Natural killer cell treated with Interleukin-12 subunit alpha and Interleukin-12 subunit beta and Interleukin-15 and Interleukin-18, amount 100 ng/mL, for 72 hours (primary cell): Measurements from ENCODE around the gene TNFRSF9. TPM values are rescaled to one million over a fixed set of nuclear protein-coding genes. Genes with fewer than 3 reads are reported as not detected.
A peak's percentile ranks its signal among the peaks of the same experiment; 100 is the strongest.
"Not testable (repeated sequence)": the region's sequence is repeated elsewhere in the genome, so short reads cannot be mapped to it uniquely, and the experiment has no call there.

ENCODE experiments used
- ATAC-seq, 2 donors: fragments of 150-1000 bp; cut with Tn5 transposase in 1 of 2; sonication (Bioruptor Pico), chemical (Tn5 transposase) in 1 of 2; 2 replicates each; pipeline ENCODE4 v1.10.0; 2021
- DNase-seq: peaks from one replicate; pipeline ENCODE4 v3.0.0; 2022; ENCODE audit warnings: low spot score
- H3K27ac Mint-ChIP-seq, 2 donors: 1 replicate in 1 of 2; 2 replicates in 1 of 2; pipeline ENCODE4 v1.8.0; 2022; ENCODE audit warnings: mixed read lengths in 2 of 2, mild to moderate bottlenecking in 1 of 2, moderate library complexity in 1 of 2
- H3K27me3 Mint-ChIP-seq, 2 donors: 1 replicate in 1 of 2; 2 replicates in 1 of 2; pipeline ENCODE4 v1.8.0; 2022; ENCODE audit warnings: mixed read lengths in 2 of 2
- H3K36me3 Mint-ChIP-seq: one replicate; pipeline ENCODE4 v1.8.0; 2022; ENCODE audit warnings: mixed read lengths
- H3K4me1 Mint-ChIP-seq, 2 donors: 1 replicate in 1 of 2; 2 replicates in 1 of 2; pipeline ENCODE4 v1.8.0; 2022; ENCODE audit warnings: low read depth in 2 of 2, mixed read lengths in 2 of 2, mild to moderate bottlenecking in 1 of 2
- H3K4me3 Mint-ChIP-seq: one replicate; pipeline ENCODE4 v1.8.0; 2022; ENCODE audit warnings: mixed read lengths
- H3K9me3 Mint-ChIP-seq: 2 replicates; pipeline ENCODE4 v1.8.0; 2022; ENCODE audit warnings: mixed read lengths
- total RNA-seq, 2 donors: library from RNA; stranded (reverse); gene quantifications; one replicate each; pipeline ENCODE4 v1.2.3, GENCODE V29; 2022

TNFRSF9 gene
- total RNA-seq, 2 donors from 2014 or later = 126 to 462 TPM

- no peak for ATAC-seq
- H3K4me3 Mint-ChIP-seq = peak overlapping the region; percentile 34
- H3K4me1 Mint-ChIP-seq = peaks cover 28 to 36% of the 10 kb centered on the region in 2 donors
- no peak for DNase-seq
- no peaks in the 10 kb centered on the region for H3K9me3 Mint-ChIP-seq
- H3K27me3 Mint-ChIP-seq = no peaks in the 10 kb centered on the region
- H3K36me3 Mint-ChIP-seq = peaks cover 52% of the 10 kb centered on the region
- H3K27ac Mint-ChIP-seq = peak overlapping the region; percentile 69 to 94
Observed at GRCh38 chr1:7967651-7968050, 27.0 kb upstream of the TNFRSF9 start.

GRCh38 chr1:7967196-7967595 lies 26.6 kb upstream of the TNFRSF9 start:
- H3K27ac Mint-ChIP-seq = peak overlapping the region; percentile 69 to 94
- H3K27me3 Mint-ChIP-seq = no peaks in the 10 kb centered on the region
- DNase-seq = no peak
- H3K4me3 Mint-ChIP-seq = peak overlapping the region; percentile 34
- H3K9me3 Mint-ChIP-seq = no peaks in the 10 kb centered on the region
- ATAC-seq = no peak
- peaks cover 31 to 39% of the 10 kb centered on the region in 2 donors for H3K4me1 Mint-ChIP-seq
- H3K36me3 Mint-ChIP-seq = peaks cover 54% of the 10 kb centered on the region

- peak overlapping the region; percentile 99 for H3K4me3 Mint-ChIP-seq
- peak overlapping the region; percentile 94 to 96 for H3K27ac Mint-ChIP-seq
- no peaks in the 10 kb centered on the region for H3K27me3 Mint-ChIP-seq
- no peaks in the 10 kb centered on the region for H3K9me3 Mint-ChIP-seq
- ATAC-seq (no peak), DNase-seq (no peak)
- H3K36me3 Mint-ChIP-seq = peaks cover 40% of the 10 kb centered on the region
- peaks cover 35 to 48% of the 10 kb centered on the region in 2 donors for H3K4me1 Mint-ChIP-seq
Observed at GRCh38 chr1:7964476-7964875, 23.8 kb upstream of the TNFRSF9 start.

- Mint-ChIP-seq H3K4me1 (peaks cover 41 to 43% of the 10 kb centered on the region in 2 donors), H3K4me3 (peak overlapping the region; percentile 99), H3K27ac (peak overlapping the region; percentile 94 to 96), H3K36me3 (peaks cover 35% of the 10 kb centered on the region)
- DNase-seq, H3K9me3 Mint-ChIP-seq, H3K27me3 Mint-ChIP-seq, ATAC-seq: not testable (repeated sequence)
Observed at GRCh38 chr1:7963841-7964240, 23.2 kb upstream of the TNFRSF9 start.

GRCh38 chr1:7963378-7963730 lies 22.7 kb upstream of the TNFRSF9 start:
- peak overlapping the region; percentile 94 to 96 for H3K27ac Mint-ChIP-seq
- ATAC-seq, DNase-seq, H3K9me3 Mint-ChIP-seq, H3K27me3 Mint-ChIP-seq: not testable (repeated sequence)
- peaks cover 41 to 42% of the 10 kb centered on the region in 2 donors for H3K4me1 Mint-ChIP-seq
- peaks cover 35% of the 10 kb centered on the region for H3K36me3 Mint-ChIP-seq
- H3K4me3 Mint-ChIP-seq = peak overlapping the region; percentile 99

- Mint-ChIP-seq H3K4me3 (peak overlapping the region; percentile 99), H3K4me1 (peaks cover 41 to 42% of the 10 kb centered on the region in 2 donors), H3K9me3 (no peaks in the 10 kb centered on the region), H3K27me3 (no peaks in the 10 kb centered on the region), H3K27ac (peak overlapping the region; percentile 94 to 96), H3K36me3 (peaks cover 35% of the 10 kb centered on the region)
- DNase-seq (no peak), ATAC-seq (no peak)
Observed at GRCh38 chr1:7962636-7963377, 22.2 kb upstream of the TNFRSF9 start.

GRCh38 chr1:7962014-7962335 lies 21.3 kb upstream of the TNFRSF9 start:
- peak overlapping the region; percentile 99 for H3K4me3 Mint-ChIP-seq
- H3K36me3 Mint-ChIP-seq = peaks cover 32% of the 10 kb centered on the region
- peaks cover 37 to 41% of the 10 kb centered on the region in 2 donors for H3K4me1 Mint-ChIP-seq
- peak; percentile 32 to 73 for ATAC-seq
- H3K27ac Mint-ChIP-seq = peak overlapping the region; percentile 94 to 96
- H3K9me3 Mint-ChIP-seq = no peaks in the 10 kb centered on the region
- no peak for DNase-seq
- H3K27me3 Mint-ChIP-seq = no peaks in the 10 kb centered on the region

- DNase-seq (peak; percentile 100), ATAC-seq (peak; percentile 97 to 98)
- Mint-ChIP-seq H3K36me3 (peaks cover 27% of the 10 kb centered on the region), H3K4me1 (peaks cover 36 to 40% of the 10 kb centered on the region in 2 donors), H3K4me3 (peak within 1 kb of the TSS; percentile 99), H3K27ac (peak within 1 kb of the TSS; percentile 94 to 96), H3K9me3 (no peaks in the 10 kb centered on the region), H3K27me3 (no peaks in the 10 kb centered on the region)
Observed at GRCh38 chr1:7961216-7962013, 20.8 kb upstream of the TNFRSF9 start, which contains the start of gene PARK7. Gene PARK7, plus strand, starts transcription at chr1:7961711. Its CDS starts 1,075 bp downstream, at chr1:7962786.

- DNase-seq (no peak), ATAC-seq (no peak)
- peaks cover 41 to 45% of the 10 kb centered on the region in 2 donors for H3K4me1 Mint-ChIP-seq
- no peaks in the 10 kb centered on the region for H3K9me3 Mint-ChIP-seq
- peak overlapping the region; percentile 94 to 96 for H3K27ac Mint-ChIP-seq
- H3K36me3 Mint-ChIP-seq = peaks cover 27% of the 10 kb centered on the region
- H3K27me3 Mint-ChIP-seq = no peaks in the 10 kb centered on the region
- H3K4me3 Mint-ChIP-seq = peak overlapping the region; percentile 99
Observed at GRCh38 chr1:7960867-7961215, 20.2 kb upstream of the TNFRSF9 start.

- H3K4me1 Mint-ChIP-seq = peaks cover 47 to 48% of the 10 kb centered on the region in 2 donors
- peak overlapping the region; percentile 99 for H3K4me3 Mint-ChIP-seq
- H3K27me3 Mint-ChIP-seq = no peaks in the 10 kb centered on the region
Observed at GRCh38 chr1:7960165-7960564, 19.5 kb upstream of the TNFRSF9 start.

GRCh38 chr1:7956218-7957032 lies 15.8 kb upstream of the TNFRSF9 start:
- H3K36me3 Mint-ChIP-seq = no peaks in the 10 kb centered on the region
- peaks cover 37 to 45% of the 10 kb centered on the region in 2 donors for H3K4me1 Mint-ChIP-seq

More at GRCh38 chr1:7960165-7960564, 19.5 kb upstream of the TNFRSF9 start:
- Mint-ChIP-seq H3K27ac (peak overlapping the region; percentile 94 to 96), H3K36me3 (peaks cover 24% of the 10 kb centered on the region), H3K9me3 (no peaks in the 10 kb centered on the region)
- ATAC-seq (no peak), DNase-seq (no peak)

GRCh38 chr1:7954683-7955082 lies 14.0 kb upstream of the TNFRSF9 start:
- H3K4me1 Mint-ChIP-seq = peaks cover 41 to 52% of the 10 kb centered on the region in 2 donors
- H3K9me3 Mint-ChIP-seq = no peaks in the 10 kb centered on the region
- H3K36me3 Mint-ChIP-seq = no peaks in the 10 kb centered on the region
- no peaks in the 10 kb centered on the region for H3K27me3 Mint-ChIP-seq
- ATAC-seq (no peak), DNase-seq (no peak)
- H3K4me3 Mint-ChIP-seq = peak overlapping the region; percentile 91
- H3K27ac Mint-ChIP-seq = peak overlapping the region; percentile 98

More at GRCh38 chr1:7956218-7957032, 15.8 kb upstream of the TNFRSF9 start:
- ATAC-seq = no peak
- Mint-ChIP-seq H3K9me3 (no peaks in the 10 kb centered on the region), H3K4me3 (peak overlapping the region; percentile 68), H3K27me3 (no peaks in the 10 kb centered on the region), H3K27ac (peak overlapping the region; percentile 98)
- no peak for DNase-seq

GRCh38 chr1:7953850-7954609 lies 13.4 kb upstream of the TNFRSF9 start:
- Mint-ChIP-seq H3K4me1 (peaks cover 46 to 50% of the 10 kb centered on the region in 2 donors), H3K4me3 (peak overlapping the region; percentile 91), H3K27ac (peak overlapping the region; percentile 98), H3K9me3 (no peaks in the 10 kb centered on the region), H3K27me3 (no peaks in the 10 kb centered on the region), H3K36me3 (no peaks in the 10 kb centered on the region)
- peak; percentile 95 to 98 for ATAC-seq
- peak; percentile 98 for DNase-seq
